Stimulated activated CD8-positive, alpha-beta memory T cell treated with anti-CD3 and anti-CD28 coated beads, Interleukin-7, amount 100 ng/mL, for 48 hours (primary cell): ENCODE measurements around the gene LRP5.

ENCODE experiments used
- DNase-seq, 2 donors: peaks; one replicate each; pipeline ENCODE4 v3.0.0-alpha.2; 2020; ENCODE audit warnings: low read depth in 1 of 2; ENCODE audit errors: extremely low read depth in 1 of 2

Gene LRP5

DNA sequence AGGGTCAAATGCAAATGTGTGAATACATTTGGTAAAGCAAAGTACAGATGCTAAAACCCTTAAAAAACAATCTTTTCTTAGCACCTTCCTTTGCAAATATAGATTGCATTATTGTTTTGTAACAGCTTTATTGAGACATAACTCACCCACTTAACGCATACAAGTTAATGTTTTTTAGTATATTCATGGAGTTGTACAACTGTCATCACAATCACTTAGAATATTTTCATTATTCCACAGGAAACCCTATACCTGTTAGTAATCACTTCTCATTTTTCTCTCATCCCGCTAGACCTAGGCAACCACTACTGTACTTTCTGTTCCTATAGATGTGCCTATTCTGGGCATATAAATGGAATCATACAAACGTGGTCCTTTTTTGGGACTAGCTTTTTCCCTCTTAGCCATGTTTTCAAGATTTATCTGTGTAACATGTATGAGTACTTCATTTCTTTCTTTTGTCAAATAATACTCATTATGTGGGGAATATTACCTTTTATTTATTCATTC, 182.9 kb downstream of the LRP5 start:
- DNase-seq, result no peak

- DNase-seq, result no peak
Observed at GRCh38 chr11:68495872-68496271, 183.5 kb downstream of the LRP5 start.

- no peak for DNase-seq
Observed at GRCh38 chr11:68497761-68498160, 185.4 kb downstream of the LRP5 start.

DNA sequence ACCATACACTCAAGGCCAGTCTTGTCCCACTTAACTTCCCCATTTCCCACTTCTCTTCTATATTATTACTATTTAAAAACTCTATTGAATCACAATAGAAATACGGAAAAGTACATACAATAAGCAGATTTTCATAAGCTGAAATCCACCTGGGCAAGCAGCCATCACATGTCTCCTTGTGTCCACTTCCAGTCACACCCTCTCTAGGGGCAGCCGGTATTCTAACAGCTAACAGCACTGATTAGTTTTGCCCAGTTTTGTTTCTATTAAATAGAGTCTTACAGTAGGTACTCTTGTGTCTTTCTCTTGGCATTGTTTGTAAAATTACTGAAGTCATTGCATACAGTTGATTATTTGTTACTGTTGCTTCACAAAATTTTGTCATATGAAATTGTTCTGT, 185.9 kb downstream of the LRP5 start:
- DNase-seq, result no peak
